HepG2 (cell line): Measurements from ENCODE around the gene AGAP1.

Experiments used
- ATF3 ChIP-seq: sonication (generic); formaldehyde crosslinking; IDR thresholded peaks from 2 replicates; pipeline ENCODE4 v1.4.0; 2020; ENCODE audit warnings: missing genetic modification reagents
- BRCA1 ChIP-seq: sonication (generic); formaldehyde crosslinking; IDR thresholded peaks from 2 replicates; pipeline ENCODE4 v1.4.0; 2020; ENCODE audit warnings: missing genetic modification reagents
- IRF1 ChIP-seq: sonication (generic); formaldehyde crosslinking; IDR thresholded peaks from 2 replicates; pipeline ENCODE4 v1.4.0; 2020; ENCODE audit warnings: low read depth, mild to moderate bottlenecking, missing genetic modification reagents
- PHF20 ChIP-seq: sonication (generic); formaldehyde crosslinking; IDR thresholded peaks from 2 replicates; pipeline ENCODE4 v1.5.0; 2020; ENCODE audit warnings: mild to moderate bottlenecking, missing genetic modification reagents
- SSRP1 ChIP-seq: IDR thresholded peaks from 2 replicates; pipeline ENCODE4 v1.6.1; 2016; ENCODE audit warnings: control low read depth
- ZNF350 ChIP-seq: sonication (generic); formaldehyde crosslinking; IDR thresholded peaks from 2 replicates; pipeline ENCODE4 v1.4.0; 2020; ENCODE audit warnings: mild to moderate bottlenecking, low read depth, missing genetic modification reagents, borderline replicate concordance
- ZNF354B ChIP-seq: sonication (generic); formaldehyde crosslinking; IDR thresholded peaks from 2 replicates; pipeline ENCODE4 v1.8.0; 2022; ENCODE audit warnings: mild to moderate bottlenecking, missing genetic modification reagents

- TF ChIP-seq BRCA1 (no peak), ZNF350 (CRISPR knock-in tag) (no peak), PHF20 (CRISPR knock-in tag) (no peak), IRF1 (CRISPR knock-in tag) (no peak), ATF3 (CRISPR knock-in tag) (no peak), SSRP1 (CRISPR knock-in tag) (no peak), ZNF354B (CRISPR knock-in tag) (no peak)
These were observed 72.6 kb downstream of the AGAP1 start for GRCh38 chr2:235566415-235566814.
